HEK293 (cell line): Measurements from ENCODE around the gene FRY.

Source experiments
- CTCF ChIA-PET: fragments of 350-600 bp; formaldehyde crosslinking; extraction: SDS; loops from one replicate; lab custom pipeline; 2021; ENCODE audit warnings: antibody characterized with exemption; lab: Yijun Ruan, JAX
- POLR2A ChIA-PET: fragments of 300-600 bp; formaldehyde crosslinking; extraction: SDS; loops from one replicate; lab custom pipeline; 2020; ENCODE audit warnings: antibody characterized with exemption, inconsistent platforms; lab: Yijun Ruan, JAX
- H3K27ac ChIP-seq: fragments of 200-500 bp; sonication (Bioruptor generic); 2 replicates; pipeline ENCODE4 v1.5.1; 2014; ENCODE audit warnings: low read depth, low read length, control low read depth, inconsistent platforms; ENCODE audit errors: extremely low read depth
- H3K36me3 ChIP-seq, 2 experiments: fragments of 200-500 bp in 1 of 2; sonication (Bioruptor generic) in 1 of 2; 1 replicate in 1 of 2; 2 replicates in 1 of 2; pipeline ENCODE4 v1.5.1; 2014 to 2017; ENCODE audit warnings: inconsistent platforms in 2 of 2, low read length in 2 of 2; ENCODE audit not compliant: control insufficient read depth in 2 of 2, insufficient read depth in 1 of 2
- H3K4me1 ChIP-seq: fragments of 200-500 bp; sonication (Bioruptor generic); 2 replicates; pipeline ENCODE4 v1.5.1; 2014; ENCODE audit warnings: mild to moderate bottlenecking, low read length, inconsistent platforms; ENCODE audit not compliant: control insufficient read depth, insufficient read depth
- H3K4me3 ChIP-seq: 2 replicates; pipeline ENCODE4 v1.5.1; 2011; ENCODE audit warnings: low read depth, mild to moderate bottlenecking, control low read depth, low read length, moderate library complexity
- H3K9me3 ChIP-seq: fragments of 200-500 bp; sonication (Bioruptor generic); 2 replicates; pipeline ENCODE4 v1.5.1; 2014; ENCODE audit warnings: low read depth, low read length, inconsistent platforms; ENCODE audit not compliant: control insufficient read depth, insufficient read depth
- GFI1B ChIP-seq: fragments of 450-650 bp; formaldehyde crosslinking; IDR thresholded peaks from 2 replicates; pipeline ENCODE4 v1.5.1; 2016; ENCODE audit warnings: missing biosample characterization, missing genetic modification characterization
- HOXA7 ChIP-seq: sonication (generic); formaldehyde crosslinking; IDR thresholded peaks from 2 replicates; pipeline ENCODE4 v1.8.1; 2022; ENCODE audit warnings: missing genetic modification reagents, borderline replicate concordance
- HOXD13 ChIP-seq: sonication (generic); formaldehyde crosslinking; IDR thresholded peaks from 2 replicates; pipeline ENCODE4 v1.8.0; 2022; ENCODE audit warnings: missing genetic modification reagents, borderline replicate concordance
- ZBTB1 ChIP-seq: fragments of 450-650 bp; formaldehyde crosslinking; IDR thresholded peaks from 2 replicates; pipeline ENCODE4 v1.5.1; 2016; ENCODE audit warnings: missing biosample characterization, missing genetic modification characterization
- ZFP41 ChIP-seq: fragments of 450-650 bp; formaldehyde crosslinking; IDR thresholded peaks from 2 replicates; pipeline ENCODE4 v1.5.1; 2016; ENCODE audit warnings: missing biosample characterization, missing genetic modification characterization, borderline replicate concordance
- ZFP69B ChIP-seq: fragments of 450-650 bp; formaldehyde crosslinking; IDR thresholded peaks from 2 replicates; pipeline ENCODE4 v1.5.1; 2016; ENCODE audit warnings: missing biosample characterization, missing genetic modification characterization
- ZNF132 ChIP-seq: fragments of 450-650 bp; formaldehyde crosslinking; IDR thresholded peaks from 2 replicates; pipeline ENCODE4 v1.5.1; 2017; ENCODE audit warnings: missing biosample characterization, missing genetic modification characterization, borderline replicate concordance
- ZNF138 ChIP-seq: fragments of 450-650 bp; formaldehyde crosslinking; IDR thresholded peaks from 2 replicates; pipeline ENCODE4 v1.5.1; 2016; ENCODE audit warnings: missing biosample characterization, missing genetic modification characterization, borderline replicate concordance
- ZNF140 ChIP-seq: fragments of 450-650 bp; formaldehyde crosslinking; IDR thresholded peaks from 2 replicates; pipeline ENCODE4 v1.5.1; 2016; ENCODE audit warnings: missing biosample characterization, missing genetic modification characterization
- ZNF155 ChIP-seq: fragments of 450-650 bp; formaldehyde crosslinking; IDR thresholded peaks from 2 replicates; pipeline ENCODE4 v1.5.1; 2016; ENCODE audit warnings: missing biosample characterization, missing genetic modification characterization
- ZNF202 ChIP-seq: fragments of 450-650 bp; formaldehyde crosslinking; IDR thresholded peaks from 2 replicates; pipeline ENCODE4 v1.5.1; 2016; ENCODE audit warnings: missing biosample characterization, missing genetic modification characterization, borderline replicate concordance
- ZNF433 ChIP-seq: fragments of 450-650 bp; formaldehyde crosslinking; IDR thresholded peaks from 2 replicates; pipeline ENCODE4 v1.5.1; 2016; ENCODE audit warnings: missing biosample characterization, missing genetic modification characterization, low read depth
- ZNF510 ChIP-seq: fragments of 450-650 bp; formaldehyde crosslinking; IDR thresholded peaks from 2 replicates; pipeline ENCODE4 v1.5.1; 2018; ENCODE audit warnings: mild to moderate bottlenecking, missing genetic modification characterization, missing biosample characterization; ENCODE audit not compliant: insufficient replicate concordance
- ZNF561 ChIP-seq: fragments of 450-650 bp; IDR thresholded peaks from 2 replicates; pipeline ENCODE4 v1.5.1; 2018; ENCODE audit warnings: missing biosample characterization, missing genetic modification characterization, borderline replicate concordance
- ZNF600 ChIP-seq: fragments of 450-650 bp; formaldehyde crosslinking; IDR thresholded peaks from 2 replicates; pipeline ENCODE4 v1.5.1; 2016; ENCODE audit warnings: missing biosample characterization, missing genetic modification characterization
- ZNF624 ChIP-seq: fragments of 450-650 bp; formaldehyde crosslinking; IDR thresholded peaks from 2 replicates; pipeline ENCODE4 v1.5.1; 2017; ENCODE audit warnings: missing biosample characterization, missing genetic modification characterization
- TF ChIP-seq, protein P1 (sequence below): fragments of 450-650 bp; formaldehyde crosslinking; IDR thresholded peaks from 2 replicates; pipeline ENCODE4 v1.5.1; 2016; ENCODE audit warnings: missing biosample characterization, missing genetic modification characterization
- TF ChIP-seq, protein P2 (sequence below): fragments of 450-650 bp; formaldehyde crosslinking; IDR thresholded peaks from 2 replicates; pipeline ENCODE4 v1.5.1; 2017; ENCODE audit warnings: missing biosample characterization, mild to moderate bottlenecking, missing genetic modification characterization, moderate library complexity

Gene FRY

DNA sequence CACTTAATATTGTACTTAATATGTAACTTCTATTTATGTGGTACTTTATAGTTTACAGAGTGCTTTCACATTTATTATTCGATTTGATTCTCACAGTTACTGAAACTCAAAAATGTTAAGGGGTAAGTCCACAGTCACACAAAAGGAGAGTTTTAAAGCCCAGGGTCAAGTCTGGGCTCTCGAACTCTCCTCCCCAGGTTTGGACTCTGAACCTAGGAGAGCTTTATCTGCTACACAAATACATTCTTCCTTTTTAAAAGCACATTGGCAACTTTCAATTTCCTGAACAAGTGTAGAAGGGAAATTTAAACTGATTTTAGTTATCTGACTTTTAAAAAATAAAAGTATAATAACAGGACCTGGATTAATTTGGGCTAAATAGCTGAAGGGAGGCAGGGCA lies 144.4 kb downstream of the FRY start:
- no peak for TF ChIP-seq ZNF561 (tag by site-specific recombination)
- TF ChIP-seq, all 188 proteins: peak for 0
- Histone ChIP-seq H3K4me1 (no peaks in the 10 kb centered on the region), H3K36me3 (no peaks in the 10 kb centered on the region), H3K4me3 (no peak overlapping the region), H3K9me3 (no peaks in the 10 kb centered on the region), H3K27ac (no peak overlapping the region)
- POLR2A ChIA-PET = no interaction called here
- CTCF ChIA-PET = interaction anchor here (0.5 to 2.5 kb wide), 4 partner anchors 9 to 229 kb away, joined by 3 to 17 read pairs (median 4); no protein-coding TSS in a partner anchor

DNA sequence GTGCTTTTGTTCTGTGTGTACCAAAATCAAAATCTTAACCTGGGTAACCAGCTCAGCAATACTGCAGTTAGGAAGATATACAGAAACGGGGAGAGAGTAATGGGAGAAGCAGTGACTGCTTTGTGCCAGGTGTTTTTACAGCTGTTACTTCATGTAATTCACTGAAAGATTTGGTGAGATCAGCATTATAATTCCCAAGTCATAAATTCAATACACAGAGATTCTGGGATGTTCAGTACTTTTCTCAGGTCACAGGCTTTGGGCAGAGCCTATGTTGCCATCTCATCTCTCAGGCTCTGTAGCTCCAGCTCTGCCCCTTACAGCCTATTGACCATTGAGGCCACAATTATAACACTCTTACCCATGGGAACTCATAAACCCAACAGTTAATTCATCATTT lies 145.1 kb downstream of the FRY start:
- ChIA-PET CTCF (interaction anchor here (0.5 to 2.5 kb wide), 6 partner anchors 10 to 230 kb away, joined by 3 to 17 read pairs (median 3); no protein-coding TSS in a partner anchor), POLR2A (no interaction called here)
- Histone ChIP-seq H3K4me3 (no peak overlapping the region), H3K36me3 (no peaks in the 10 kb centered on the region), H3K9me3 (no peaks in the 10 kb centered on the region), H3K27ac (no peak overlapping the region), H3K4me1 (no peaks in the 10 kb centered on the region)
- TF ChIP-seq HOXA7 (CRISPR knock-in tag) (no peak), HOXD13 (CRISPR knock-in tag) (no peak), ZNF132 (tag by site-specific recombination) (no peak)

DNA sequence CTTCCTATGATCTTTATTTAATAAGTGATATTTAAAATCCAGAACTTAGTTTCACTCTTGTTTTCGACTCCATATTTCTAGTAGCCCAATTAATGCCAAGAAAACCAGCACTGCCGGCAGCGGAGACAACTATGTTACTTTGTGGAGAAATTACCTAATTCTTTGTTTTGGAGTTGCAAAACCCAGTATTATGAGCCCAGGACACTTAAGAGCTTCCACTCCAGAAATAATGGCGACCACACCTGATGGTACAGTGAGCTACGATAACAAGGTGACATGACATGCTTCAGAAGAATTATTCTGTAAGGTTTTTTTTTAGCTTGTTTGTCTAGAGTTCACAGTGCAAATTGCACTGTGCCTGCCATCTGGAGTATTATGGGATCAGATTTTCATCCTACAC lies 147.2 kb downstream of the FRY start:
- POLR2A ChIA-PET = no interaction called here
- CTCF ChIA-PET = interaction anchor here (0.6 to 0.9 kb wide), 2 partner anchors 13 to 159 kb away, joined by 3 to 4 read pairs; no protein-coding TSS in a partner anchor
- TF ChIP-seq ZNF138 (tag by site-specific recombination) (no peak), ZNF433 (tag by site-specific recombination) (no peak), ZBTB1 (no peak), ZNF155 (tag by site-specific recombination) (no peak), ZNF624 (no peak), ZNF510 (no peak), ZNF600 (tag by site-specific recombination) (no peak), ZNF140 (tag by site-specific recombination) (no peak), ZNF202 (tag by site-specific recombination) (no peak), ZFP41 (tag by site-specific recombination) (no peak), GFI1B (tag by site-specific recombination) (no peak), ZFP69B (tag by site-specific recombination) (no peak)
- TF ChIP-seq, protein P1, sequence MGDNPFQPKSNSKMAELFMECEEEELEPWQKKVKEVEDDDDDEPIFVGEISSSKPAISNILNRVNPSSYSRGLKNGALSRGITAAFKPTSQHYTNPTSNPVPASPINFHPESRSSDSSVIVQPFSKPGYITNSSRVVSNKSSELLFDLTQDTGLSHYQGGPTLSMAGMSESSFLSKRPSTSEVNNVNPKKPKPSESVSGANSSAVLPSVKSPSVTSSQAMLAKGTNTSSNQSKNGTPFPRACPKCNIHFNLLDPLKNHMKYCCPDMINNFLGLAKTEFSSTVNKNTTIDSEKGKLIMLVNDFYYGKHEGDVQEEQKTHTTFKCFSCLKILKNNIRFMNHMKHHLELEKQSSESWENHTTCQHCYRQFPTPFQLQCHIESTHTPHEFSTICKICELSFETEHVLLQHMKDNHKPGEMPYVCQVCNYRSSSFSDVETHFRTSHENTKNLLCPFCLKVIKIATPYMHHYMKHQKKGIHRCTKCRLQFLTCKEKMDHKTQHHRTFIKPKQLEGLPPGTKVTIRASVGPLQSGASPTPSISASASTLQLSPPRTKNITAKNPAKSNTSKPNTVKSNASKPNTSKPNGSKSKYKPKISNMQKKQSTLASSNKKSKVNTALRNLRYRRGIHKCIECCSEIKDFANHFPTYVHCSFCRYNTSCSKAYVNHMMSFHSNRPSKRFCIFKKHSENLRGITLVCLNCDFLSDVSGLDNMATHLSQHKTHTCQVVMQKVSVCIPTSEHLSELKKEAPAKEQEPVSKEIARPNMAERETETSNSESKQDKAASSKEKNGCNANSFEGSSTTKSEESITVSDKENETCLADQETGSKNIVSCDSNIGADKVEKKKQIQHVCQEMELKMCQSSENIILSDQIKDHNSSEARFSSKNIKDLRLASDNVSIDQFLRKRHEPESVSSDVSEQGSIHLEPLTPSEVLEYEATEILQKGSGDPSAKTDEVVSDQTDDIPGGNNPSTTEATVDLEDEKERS = no peak
- TF ChIP-seq, protein P2, sequence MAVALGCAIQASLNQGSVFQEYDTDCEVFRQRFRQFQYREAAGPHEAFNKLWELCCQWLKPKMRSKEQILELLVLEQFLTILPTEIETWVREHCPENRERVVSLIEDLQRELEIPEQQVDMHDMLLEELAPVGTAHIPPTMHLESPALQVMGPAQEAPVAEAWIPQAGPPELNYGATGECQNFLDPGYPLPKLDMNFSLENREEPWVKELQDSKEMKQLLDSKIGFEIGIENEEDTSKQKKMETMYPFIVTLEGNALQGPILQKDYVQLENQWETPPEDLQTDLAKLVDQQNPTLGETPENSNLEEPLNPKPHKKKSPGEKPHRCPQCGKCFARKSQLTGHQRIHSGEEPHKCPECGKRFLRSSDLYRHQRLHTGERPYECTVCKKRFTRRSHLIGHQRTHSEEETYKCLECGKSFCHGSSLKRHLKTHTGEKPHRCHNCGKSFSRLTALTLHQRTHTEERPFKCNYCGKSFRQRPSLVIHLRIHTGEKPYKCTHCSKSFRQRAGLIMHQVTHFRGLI (tag by site-specific recombination) = no peak

More for the DNA sequence above, 147.2 kb downstream of the FRY start:
- no peaks in the 10 kb centered on the region for H3K36me3 ChIP-seq
- H3K9me3 ChIP-seq = no peaks in the 10 kb centered on the region
- no peak overlapping the region for H3K4me3 ChIP-seq
- H3K27ac ChIP-seq = no peak overlapping the region
- no peaks in the 10 kb centered on the region for H3K4me1 ChIP-seq
